CD4-positive, alpha-beta memory T cell (primary cell): ENCODE data around the gene RNF214. TPM values are rescaled to one million over a fixed set of nuclear protein-coding genes. Genes with fewer than 3 reads are reported as not detected.

Experiments used
- CTCF ChIA-PET: fragments of 350-600 bp; sonication (Branson Sonifier 250); formaldehyde crosslinking; loops from one replicate; lab custom pipeline; 2021; ENCODE audit warnings: inconsistent platforms; ENCODE audit not compliant: partially characterized antibody; lab: Charles Lee
- POLR2A ChIA-PET: fragments of 350-600 bp; sonication (Branson Sonifier 250); formaldehyde crosslinking; loops from one replicate; lab custom pipeline; 2021; ENCODE audit not compliant: partially characterized antibody; lab: Charles Lee
- DNase-seq, 5 donors: peaks; one replicate each; pipeline versions ENCODE4 v3.0.0 to v3.0.0-alpha.2; 2020 to 2022; ENCODE audit warnings: mixed read lengths in 1 of 5
- H3K27ac ChIP-seq: one replicate; pipeline ENCODE4 v1.7.0; 2013; ENCODE audit warnings: low read depth, low read length
- H3K27me3 ChIP-seq: 2 replicates; pipeline ENCODE4 v1.7.0; 2013; ENCODE audit warnings: mild to moderate bottlenecking, low read length, moderate library complexity; ENCODE audit not compliant: insufficient read depth
- H3K36me3 ChIP-seq: 2 replicates; pipeline ENCODE4 v1.7.0; 2013; ENCODE audit warnings: mild to moderate bottlenecking, low read length, moderate library complexity; ENCODE audit not compliant: insufficient read depth
- H3K4me1 ChIP-seq: 2 replicates; pipeline ENCODE4 v1.7.0; 2013; ENCODE audit warnings: mild to moderate bottlenecking, low read length, moderate library complexity; ENCODE audit not compliant: insufficient read depth
- H3K4me3 ChIP-seq, 2 donors: one replicate each; pipeline ENCODE4 v1.7.0; 2013; ENCODE audit warnings: low read length in 2 of 2, mild to moderate bottlenecking in 1 of 2
- H3K9me3 ChIP-seq, 2 donors: one replicate each; pipeline ENCODE4 v1.7.0; 2013; ENCODE audit warnings: low read length in 2 of 2, control low read depth in 1 of 2; ENCODE audit not compliant: control insufficient read depth in 1 of 2
- H3K27ac Mint-ChIP-seq, 7 donors: one replicate each; pipeline ENCODE4 v1.8.0; 2020 to 2021; ENCODE audit warnings: mixed read lengths in 7 of 7, mild to moderate bottlenecking in 6 of 7, inconsistent platforms in 3 of 7, moderate library complexity in 3 of 7
- H3K27me3 Mint-ChIP-seq, 2 donors: one replicate each; pipeline ENCODE4 v1.8.0; 2020 to 2021; ENCODE audit warnings: mixed read lengths in 2 of 2
- H3K36me3 Mint-ChIP-seq, 2 donors: one replicate each; pipeline ENCODE4 v1.8.0; 2020 to 2021; ENCODE audit warnings: mixed read lengths in 2 of 2, inconsistent platforms in 1 of 2, mild to moderate bottlenecking in 1 of 2
- H3K4me1 Mint-ChIP-seq, 4 donors: one replicate each; pipeline ENCODE4 v1.8.0; 2020 to 2021; ENCODE audit warnings: mixed read lengths in 4 of 4, mild to moderate bottlenecking in 1 of 4
- H3K4me3 Mint-ChIP-seq, 8 donors: one replicate each; pipeline ENCODE4 v1.8.0; 2020 to 2021; ENCODE audit warnings: mixed read lengths in 8 of 8, mild to moderate bottlenecking in 7 of 8, moderate library complexity in 6 of 8, inconsistent platforms in 3 of 8
- H3K9me3 Mint-ChIP-seq, 8 donors: one replicate each; pipeline ENCODE4 v1.8.0; 2020 to 2021; ENCODE audit warnings: mixed read lengths in 8 of 8, mild to moderate bottlenecking in 5 of 8, inconsistent platforms in 3 of 8, moderate library complexity in 1 of 8
- intact Hi-C: fragments of 100-400 bp; cut with micrococcal nuclease; formaldehyde crosslinking; loops from one replicate; pipeline ENCODE4 v1.15.1; 2023
- polyA plus RNA-seq, 2 donors: library from polyadenylated mRNA; unstranded; fragments of 300-500 nt; fragmentation: Illumina TruSeq; gene quantifications; one replicate each; pipeline ENCODE4 v1.2.3, GENCODE V29; 2021
- total RNA-seq, 2 experiments: library from RNA; stranded (reverse); gene quantifications; one replicate each; pipeline ENCODE4 v1.2.3, GENCODE V29; 2021

The RNF214 gene
- total and polyA plus RNA-seq, 4 experiments from 2014 or later = 20.7 to 50.1 (median 43.4) TPM

DNA sequence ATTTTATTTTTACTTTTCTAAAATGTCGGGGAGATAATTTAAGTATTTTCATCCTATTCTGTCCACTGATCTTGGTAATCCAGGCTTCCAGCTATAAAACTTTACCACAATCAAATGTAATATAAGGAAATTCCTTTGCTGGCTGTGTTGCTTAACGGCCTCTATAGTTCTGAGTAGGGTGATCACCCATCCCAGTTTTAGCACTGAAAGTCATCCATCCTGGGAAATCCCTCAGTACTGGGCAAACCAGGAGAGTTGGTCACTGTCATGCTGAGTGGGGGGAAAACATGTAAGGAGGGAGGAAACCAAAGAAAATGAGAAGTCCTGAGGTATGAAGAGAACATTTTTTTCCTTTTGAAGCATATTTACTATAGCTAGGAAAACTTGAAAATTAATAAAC, 45.9 kb downstream of the RNF214 start:
- H3K36me3 Mint-ChIP-seq = peaks cover 27 to 43% of the 10 kb centered on the region in 2 donors
- H3K9me3 ChIP-seq = no peaks in the 10 kb centered on the region
- peaks cover 9% of the 10 kb centered on the region for H3K36me3 ChIP-seq
- peak overlapping the region in 6 of 8 donors; percentile 18 to 85 (median 62) for H3K4me3 Mint-ChIP-seq
- H3K27me3 Mint-ChIP-seq = no peaks in the 10 kb centered on the region
- H3K27ac ChIP-seq = no peak overlapping the region
- intact Hi-C loops = no loop called here
- POLR2A ChIA-PET = no interaction called here
- no peak overlapping the region for H3K4me3 ChIP-seq
- CTCF ChIA-PET = interaction anchor here (0.5 kb wide), 1 partner anchor 1142 kb away, joined by 4 read pairs; no protein-coding TSS in a partner anchor
- DNase-seq = no peak
- H3K27me3 ChIP-seq = no peaks in the 10 kb centered on the region
- H3K9me3 Mint-ChIP-seq = peaks cover 0 to 6% (median 3%) of the 10 kb centered on the region in 8 donors
- H3K27ac Mint-ChIP-seq = peak overlapping the region; percentile 79 to 94 (median 92)
- H3K4me1 Mint-ChIP-seq = peaks cover 51 to 85% (median 68%) of the 10 kb centered on the region in 4 donors
- peaks cover 77% of the 10 kb centered on the region for H3K4me1 ChIP-seq

DNA sequence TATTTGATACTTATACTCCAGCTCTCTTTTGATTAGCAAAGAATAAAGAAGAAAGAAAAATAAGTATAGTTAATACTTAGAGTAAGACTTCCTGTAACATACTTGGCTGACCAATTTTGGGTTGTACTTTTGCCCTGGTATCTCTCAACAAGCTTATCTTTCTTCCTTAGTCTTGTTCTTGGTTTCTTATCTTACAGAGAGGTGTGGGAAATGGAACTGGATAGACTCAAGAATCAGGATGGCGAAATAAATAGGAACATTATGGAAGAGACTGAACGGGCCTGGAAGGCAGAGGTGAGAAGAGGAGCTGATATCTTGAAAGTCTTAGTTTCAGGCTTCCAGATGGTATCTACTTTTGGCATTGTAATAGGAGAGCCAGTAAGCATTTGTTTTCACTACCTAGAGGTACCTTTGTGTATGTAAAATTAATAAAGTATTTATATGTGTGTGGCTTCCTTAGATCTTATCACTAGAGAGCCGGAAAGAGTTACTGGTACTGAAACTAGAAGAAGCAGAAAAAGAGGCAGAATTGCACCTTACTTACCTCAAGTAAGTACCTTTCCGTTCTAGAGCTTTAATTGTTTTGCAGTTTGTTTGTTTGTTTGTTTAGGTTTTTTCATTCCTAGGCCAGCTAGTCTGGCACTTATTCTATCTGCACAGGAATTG, 47.4 kb downstream of the RNF214 start:
- Histone ChIP-seq H3K27ac (peak overlapping the region; percentile 17), H3K4me1 (peaks cover 71% of the 10 kb centered on the region), H3K27me3 (no peaks in the 10 kb centered on the region), H3K4me3 (peak overlapping the region; percentile 34 to 58), H3K36me3 (peaks cover 18% of the 10 kb centered on the region), H3K9me3 (no peaks in the 10 kb centered on the region)
- no peaks in the 10 kb centered on the region for H3K9me3 Mint-ChIP-seq
- ChIA-PET POLR2A (interaction anchor here (0.7 to 2.9 kb wide), 11 partner anchors 10 to 101 kb away, joined by 3 to 35 read pairs (median 7); partner anchors contain the start of genes BACE1, BACE1-AS, CEP164 and PCSK7), CTCF (interaction anchor here (0.9 to 1.7 kb wide), 6 partner anchors 27 to 53 kb away, joined by 3 to 11 read pairs (median 3); partner anchors contain the start of genes PCSK7 and RNF214)
- intact Hi-C loops = loop anchor here (2.0 kb wide), 2 partner anchors 47 kb away; partner anchors contain the start of genes CEP164, PCSK7 and RNF214
- H3K27ac Mint-ChIP-seq = peak overlapping the region; percentile 80 to 97 (median 93)
- H3K4me3 Mint-ChIP-seq = peak overlapping the region; percentile 69 to 95 (median 90)
- peaks cover 25 to 42% of the 10 kb centered on the region in 2 donors for H3K36me3 Mint-ChIP-seq
- peaks cover 45 to 81% (median 66%) of the 10 kb centered on the region in 4 donors for H3K4me1 Mint-ChIP-seq
- H3K27me3 Mint-ChIP-seq = no peaks in the 10 kb centered on the region
- DNase-seq = peak in 4 of 5 donors; percentile 37 to 52 (median 44)

DNA sequence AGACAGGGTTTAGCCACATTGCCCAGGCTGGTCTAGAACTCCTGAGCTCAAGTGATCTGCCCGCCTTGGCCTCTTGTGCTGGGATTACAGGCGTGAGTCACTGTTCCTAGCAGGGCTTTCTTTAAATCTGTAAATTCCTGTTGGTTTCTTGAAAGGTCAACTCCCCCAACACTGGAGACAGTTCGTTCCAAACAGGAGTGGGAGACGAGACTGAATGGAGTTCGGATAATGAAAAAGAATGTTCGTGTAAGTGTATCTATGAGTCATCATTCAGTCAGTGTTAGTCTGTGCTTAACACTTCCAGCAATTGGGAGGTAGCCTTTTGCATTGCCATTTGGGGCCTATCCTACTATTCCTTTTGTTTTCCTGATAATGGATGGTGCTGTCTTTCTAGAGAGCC, 48.7 kb downstream of the RNF214 start:
- H3K27me3 Mint-ChIP-seq = no peaks in the 10 kb centered on the region
- no peak for DNase-seq
- no peaks in the 10 kb centered on the region for H3K9me3 Mint-ChIP-seq
- ChIA-PET CTCF (interaction anchor here (0.8 to 1.7 kb wide), 3 partner anchors 28 to 54 kb away, joined by 3 read pairs; partner anchors contain the start of gene CEP164), POLR2A (interaction anchor here (1.7 to 2.9 kb wide), 5 partner anchors 9 to 50 kb away, joined by 7 to 35 read pairs (median 17); partner anchors contain the start of genes BACE1, BACE1-AS, CEP164 and PCSK7)
- H3K36me3 ChIP-seq = peaks cover 30% of the 10 kb centered on the region
- no peaks in the 10 kb centered on the region for H3K27me3 ChIP-seq
- H3K4me3 Mint-ChIP-seq = peak overlapping the region; percentile 69 to 95 (median 90)
- no peaks in the 10 kb centered on the region for H3K9me3 ChIP-seq
- H3K27ac Mint-ChIP-seq = peak overlapping the region in 6 of 7 donors; percentile 39 to 97 (median 86)
- H3K4me1 ChIP-seq = peaks cover 58% of the 10 kb centered on the region
- intact Hi-C loops = loop anchor here (2.0 kb wide), 2 partner anchors 46 to 48 kb away; partner anchors contain the start of genes CEP164, PCSK7 and RNF214
- peaks cover 41 to 81% (median 57%) of the 10 kb centered on the region in 4 donors for H3K4me1 Mint-ChIP-seq
- H3K4me3 ChIP-seq = peak overlapping the region in 1 of 2 donors; percentile 58
- H3K27ac ChIP-seq = peak overlapping the region; percentile 17
- peaks cover 37 to 52% of the 10 kb centered on the region in 2 donors for H3K36me3 Mint-ChIP-seq

DNA sequence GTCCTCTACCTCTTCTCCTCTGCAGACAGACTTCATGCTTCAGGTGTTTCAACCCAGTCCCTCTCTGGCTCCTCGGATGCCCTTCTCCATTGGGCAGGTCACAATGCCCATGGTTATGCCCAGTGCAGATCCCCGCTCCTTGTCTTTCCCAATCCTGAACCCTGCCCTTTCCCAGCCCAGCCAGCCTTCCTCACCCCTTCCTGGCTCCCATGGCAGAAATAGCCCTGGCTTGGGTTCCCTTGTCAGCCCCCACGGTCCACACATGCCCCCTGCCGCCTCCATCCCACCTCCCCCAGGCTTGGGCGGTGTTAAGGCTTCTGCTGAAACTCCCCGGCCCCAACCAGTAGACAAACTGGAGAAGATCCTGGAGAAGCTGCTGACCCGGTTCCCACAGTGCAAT, 49.4 kb downstream of the RNF214 start:
- Mint-ChIP-seq H3K27me3 (no peaks in the 10 kb centered on the region), H3K36me3 (peaks cover 44 to 56% of the 10 kb centered on the region in 2 donors), H3K4me3 (peak overlapping the region; percentile 46 to 95 (median 89)), H3K9me3 (no peaks in the 10 kb centered on the region), H3K4me1 (peaks cover 46 to 78% (median 62%) of the 10 kb centered on the region in 4 donors), H3K27ac (peak overlapping the region; percentile 13 to 94 (median 85))
- ChIA-PET POLR2A (interaction anchor here (1.0 to 2.9 kb wide), 3 partner anchors 8 to 51 kb away, joined by 3 to 35 read pairs (median 19); partner anchors contain the start of genes BACE1-AS, PCSK7 and RNF214), CTCF (no interaction called here)
- no peaks in the 10 kb centered on the region for H3K27me3 ChIP-seq
- no peak for DNase-seq
- H3K9me3 ChIP-seq = no peaks in the 10 kb centered on the region
- no peak overlapping the region for H3K4me3 ChIP-seq
- peaks cover 56% of the 10 kb centered on the region for H3K4me1 ChIP-seq
- peak overlapping the region; percentile 17 for H3K27ac ChIP-seq
- intact Hi-C loops = loop anchor here (2.0 kb wide), 2 partner anchors 45 to 49 kb away; partner anchors contain the start of genes CEP164, PCSK7 and RNF214
- H3K36me3 ChIP-seq = peaks cover 30% of the 10 kb centered on the region

DNA sequence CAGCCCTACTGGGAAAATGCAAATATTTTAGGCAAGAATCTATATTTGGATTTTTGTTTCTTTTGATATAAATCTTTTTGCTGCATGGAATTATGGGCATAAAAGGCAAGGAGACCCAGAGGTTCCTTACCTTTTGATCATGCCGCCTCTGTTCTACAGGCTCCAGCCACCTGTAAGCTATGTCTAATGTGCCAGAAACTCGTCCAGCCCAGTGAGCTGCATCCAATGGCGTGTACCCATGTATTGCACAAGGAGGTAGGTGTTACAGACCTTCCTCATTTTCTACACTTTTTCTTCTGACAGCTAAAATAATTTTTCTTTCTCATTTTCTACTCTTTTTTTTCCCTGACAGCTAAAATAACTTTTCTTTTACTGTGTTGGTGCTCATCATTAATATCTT, 50.5 kb downstream of the RNF214 start:
- no peak for DNase-seq
- ChIA-PET POLR2A (interaction anchor here (0.7 to 1.8 kb wide), 5 partner anchors 7 to 52 kb away, joined by 3 to 5 read pairs (median 4); partner anchors contain the start of genes CEP164 and PCSK7), CTCF (interaction anchor here (1.0 kb wide), 1 partner anchor 105 kb away, joined by 3 read pairs; the partner anchor contains the start of gene SIDT2)
- Histone ChIP-seq H3K36me3 (peaks cover 31% of the 10 kb centered on the region), H3K27me3 (no peaks in the 10 kb centered on the region), H3K27ac (no peak overlapping the region), H3K9me3 (no peaks in the 10 kb centered on the region), H3K4me1 (peaks cover 53% of the 10 kb centered on the region), H3K4me3 (no peak overlapping the region)
- Mint-ChIP-seq H3K36me3 (peaks cover 49 to 59% of the 10 kb centered on the region in 2 donors), H3K4me1 (peaks cover 46 to 81% (median 65%) of the 10 kb centered on the region in 4 donors), H3K27me3 (no peaks in the 10 kb centered on the region), H3K9me3 (no peaks in the 10 kb centered on the region), H3K4me3 (peak overlapping the region in 5 of 8 donors; percentile 6 to 94 (median 19)), H3K27ac (peak overlapping the region in 6 of 7 donors; percentile 9 to 94 (median 69))
- intact Hi-C loops = no loop called here

DNA sequence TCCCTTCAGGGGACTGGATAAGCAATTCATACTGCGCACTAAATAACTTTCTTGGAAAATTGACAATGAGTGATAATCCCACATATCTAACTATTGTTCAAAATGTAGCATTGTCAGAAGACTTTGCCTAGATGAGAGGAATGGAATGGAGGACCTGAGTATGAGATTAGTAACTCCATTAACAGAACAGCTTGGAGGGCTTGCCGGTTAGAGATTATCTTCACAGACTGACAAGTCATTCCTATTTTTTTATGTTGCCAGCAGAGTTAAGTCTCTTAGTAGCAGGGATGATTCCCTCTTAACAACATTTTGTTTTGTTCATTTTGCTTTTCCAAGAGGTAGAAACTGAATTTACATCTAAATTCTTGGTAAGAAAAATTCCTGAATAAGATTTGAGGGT, 51.6 kb downstream of the RNF214 start:
- no peaks in the 10 kb centered on the region for H3K27me3 Mint-ChIP-seq
- Histone ChIP-seq H3K27me3 (no peaks in the 10 kb centered on the region), H3K9me3 (no peaks in the 10 kb centered on the region), H3K4me3 (no peak overlapping the region), H3K36me3 (peaks cover 35% of the 10 kb centered on the region), H3K27ac (no peak overlapping the region), H3K4me1 (peaks cover 44% of the 10 kb centered on the region)
- H3K4me3 Mint-ChIP-seq = no peak overlapping the region
- H3K36me3 Mint-ChIP-seq = peaks cover 57 to 69% of the 10 kb centered on the region in 2 donors
- intact Hi-C loops = no loop called here
- H3K9me3 Mint-ChIP-seq = no peaks in the 10 kb centered on the region
- ChIA-PET POLR2A (interaction anchor here (1.5 to 1.8 kb wide), 3 partner anchors 9 to 53 kb away, joined by 4 to 5 read pairs (median 4); partner anchors contain the start of genes CEP164 and PCSK7), CTCF (no interaction called here)
- no peak overlapping the region for H3K27ac Mint-ChIP-seq
- no peak for DNase-seq
- H3K4me1 Mint-ChIP-seq = peaks cover 42 to 80% (median 62%) of the 10 kb centered on the region in 4 donors
